DMS153 treated with DMSO at 0.1 percent for 48 hours (cell line): ENCODE results near the gene TF.
"Not testable (repeated sequence)": the region's sequence is repeated elsewhere in the genome, so short reads cannot be mapped to it uniquely, and the experiment has no call there.

Experiments
- DNase-seq: peaks from one replicate; lab custom pipeline; 2025; ENCODE audit not compliant: unreplicated experiment; lab: John Stamatoyannopoulos, UW

TF gene

DNA sequence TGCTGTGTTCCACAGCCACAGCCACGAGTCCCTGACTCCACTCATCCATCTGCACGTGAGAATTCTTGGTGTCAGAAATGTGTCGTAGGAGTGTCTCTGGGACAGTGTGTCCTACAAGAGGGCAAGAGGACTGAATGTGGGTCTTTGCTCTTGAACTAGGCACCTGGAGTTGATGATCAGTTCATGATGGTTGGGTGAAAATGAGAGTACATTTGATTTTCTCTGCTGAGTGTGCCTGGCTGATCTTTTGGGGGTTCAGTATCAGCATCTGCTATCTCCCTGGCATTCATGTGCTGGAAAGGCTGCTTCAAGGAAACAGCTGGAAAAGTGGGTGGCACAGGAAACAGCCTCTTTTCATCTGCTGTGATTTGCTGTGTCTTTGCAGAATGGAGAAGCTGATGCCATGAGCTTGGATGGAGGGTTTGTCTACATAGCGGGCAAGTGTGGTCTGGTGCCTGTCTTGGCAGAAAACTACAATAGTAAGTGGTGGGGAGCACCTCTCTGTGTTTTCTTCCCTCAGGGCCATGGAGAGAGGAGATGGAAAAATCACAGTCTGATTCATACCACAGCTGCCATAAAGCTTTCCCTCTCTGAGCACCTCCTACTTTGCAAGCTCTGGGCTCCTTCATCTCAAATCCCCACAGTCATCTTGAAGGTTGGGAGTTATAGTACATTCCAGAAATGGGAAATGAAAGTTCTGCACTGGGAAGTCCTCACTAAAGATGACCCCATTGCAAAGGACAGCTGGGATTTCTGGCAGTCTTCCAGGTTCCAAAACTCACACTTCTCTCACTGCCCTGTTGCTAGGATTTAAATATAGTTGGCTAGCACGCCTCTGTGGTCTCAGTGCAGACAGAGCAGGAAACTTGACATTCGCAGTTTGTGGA, 17.8 kb downstream of the TF start:
- DNase-seq, result no peak

DNA sequence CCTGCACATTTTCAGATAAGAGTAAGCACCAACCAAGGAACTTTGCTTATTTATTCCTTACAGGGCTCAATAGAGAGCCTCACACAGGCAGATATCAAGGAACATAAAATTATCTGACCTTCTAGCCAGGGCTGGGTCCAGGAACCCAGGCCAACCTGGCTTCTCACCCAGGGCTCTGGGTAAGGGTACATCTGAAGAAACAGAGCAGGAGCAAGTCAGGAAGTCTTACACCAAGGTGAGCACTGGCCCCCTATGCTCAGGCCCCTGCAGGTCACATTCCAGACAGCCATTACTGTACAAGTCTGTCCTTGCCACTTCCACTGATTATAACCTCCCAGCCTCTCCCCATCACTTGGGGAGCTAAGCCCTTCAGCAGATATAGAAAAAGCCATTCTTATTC, 19.1 kb downstream of the TF start:
- DNase-seq, result no peak

DNA sequence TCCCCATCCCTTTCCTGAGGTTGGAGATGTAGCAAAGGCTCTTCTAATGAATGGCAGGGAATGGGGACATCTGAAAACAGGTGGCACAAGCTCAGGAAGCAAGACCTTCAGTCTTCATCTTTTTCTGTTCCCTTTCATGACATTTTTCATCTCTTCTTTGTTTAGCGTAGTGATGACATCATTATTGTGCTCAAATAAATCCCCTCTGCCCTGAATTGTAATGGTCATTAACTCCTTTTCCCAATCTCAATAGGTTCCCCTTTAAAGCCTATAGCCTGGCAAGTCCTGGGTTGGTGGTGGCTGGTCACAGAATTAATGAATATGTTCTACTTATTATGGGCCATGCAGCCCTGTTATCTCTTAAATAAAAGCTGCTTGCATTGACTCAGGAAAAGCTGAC, 21.4 kb downstream of the TF start:
- DNase-seq, result no peak

DNA sequence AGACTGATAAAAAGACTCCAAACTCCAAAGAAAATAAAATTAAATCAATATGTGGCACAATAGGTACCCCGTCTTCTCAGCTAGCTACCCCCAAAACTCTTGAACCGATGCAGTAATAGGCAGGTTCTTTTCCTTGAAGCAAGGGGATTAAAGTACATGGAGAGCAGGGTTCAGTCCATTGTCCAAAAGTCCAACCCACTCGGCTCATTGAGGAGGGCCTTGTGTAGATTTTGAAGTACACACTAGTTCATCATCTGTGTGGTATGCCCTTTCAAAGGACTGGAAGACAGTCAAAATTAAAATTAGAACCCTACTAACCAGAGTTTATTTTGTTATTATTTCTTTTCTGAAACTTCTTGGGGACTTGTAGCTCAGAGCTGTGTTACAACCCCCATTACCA, 23.3 kb downstream of the TF start:
- DNase-seq, result no peak

DNA sequence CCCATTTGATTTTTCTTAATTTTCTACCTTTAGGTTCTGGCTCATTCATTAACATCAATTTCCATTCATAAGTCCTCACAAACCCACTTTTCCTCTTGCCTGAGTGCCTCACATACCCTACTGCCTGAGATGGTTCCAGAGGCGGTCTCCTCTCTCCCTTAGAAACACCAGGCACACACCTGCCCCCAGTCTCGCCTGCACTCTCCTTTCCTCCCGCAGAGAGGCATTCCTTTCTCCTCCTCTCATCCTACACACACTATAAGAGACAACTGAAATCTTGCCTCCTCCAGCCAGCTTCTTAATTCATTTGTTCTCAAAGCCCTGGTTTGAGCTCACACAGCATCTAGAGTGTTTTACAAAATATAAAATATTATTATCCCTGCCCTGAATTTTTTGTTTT, 27.5 kb downstream of the TF start:
- DNase-seq, result no peak

DNA sequence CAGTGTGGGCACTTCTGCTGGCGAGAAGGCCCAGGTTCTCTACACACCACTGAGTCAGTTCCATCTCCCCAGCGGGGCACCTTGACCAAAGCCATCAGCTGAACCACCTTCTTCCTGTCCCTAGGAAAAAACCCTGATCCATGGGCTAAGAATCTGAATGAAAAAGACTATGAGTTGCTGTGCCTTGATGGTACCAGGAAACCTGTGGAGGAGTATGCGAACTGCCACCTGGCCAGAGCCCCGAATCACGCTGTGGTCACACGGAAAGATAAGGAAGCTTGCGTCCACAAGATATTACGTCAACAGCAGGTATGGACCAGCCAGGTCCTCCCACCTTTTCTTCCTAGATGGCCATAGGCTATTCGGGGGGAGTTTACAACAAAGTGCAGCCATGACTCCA, 29.1 kb downstream of the TF start:
- no peak for DNase-seq

DNA sequence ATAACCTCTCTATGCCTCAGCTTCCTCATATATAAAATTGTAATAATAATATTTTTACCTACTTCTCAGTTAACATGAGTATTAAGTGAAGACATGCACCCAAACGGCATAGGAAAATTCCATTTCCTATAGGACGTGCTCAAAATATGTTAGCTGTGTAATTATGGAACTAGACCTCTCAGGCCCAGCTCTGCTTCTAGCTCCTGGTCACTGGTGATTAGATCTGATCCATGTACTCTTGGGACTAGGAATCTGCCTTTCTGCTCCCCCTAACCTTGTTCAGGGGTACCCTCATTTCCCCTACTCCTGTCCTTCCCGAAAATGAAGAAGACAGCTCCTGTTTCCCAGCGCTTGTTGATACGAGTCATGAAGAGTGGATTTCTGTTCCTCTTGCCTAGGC, 29.6 kb downstream of the TF start:
- no peak for DNase-seq

DNA sequence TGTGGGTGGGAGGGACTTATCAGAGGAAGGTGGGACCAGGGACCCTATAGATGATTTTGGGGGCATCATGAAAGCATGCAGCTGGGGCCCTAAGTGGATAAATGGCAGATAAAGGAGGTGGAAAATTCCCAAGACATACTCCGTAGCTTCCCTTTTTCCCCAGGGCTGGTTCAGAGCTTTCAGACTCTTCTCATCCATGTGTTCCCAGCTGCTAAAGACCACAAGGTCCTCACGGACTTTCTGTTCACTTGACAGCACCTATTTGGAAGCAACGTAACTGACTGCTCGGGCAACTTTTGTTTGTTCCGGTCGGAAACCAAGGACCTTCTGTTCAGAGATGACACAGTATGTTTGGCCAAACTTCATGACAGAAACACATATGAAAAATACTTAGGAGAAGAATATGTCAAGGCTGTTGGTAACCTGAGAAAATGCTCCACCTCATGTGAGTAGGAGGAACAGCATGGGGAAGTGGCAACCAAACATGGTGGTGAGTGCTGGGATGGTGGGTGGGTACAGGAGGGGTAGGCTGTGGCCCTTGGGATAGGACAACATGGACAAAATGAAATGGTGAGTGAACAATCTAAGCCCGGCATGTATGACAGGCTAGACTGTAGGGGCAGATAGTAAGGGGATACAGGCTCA, 30.7 kb downstream of the TF start:
- DNase-seq, result no peak

DNA sequence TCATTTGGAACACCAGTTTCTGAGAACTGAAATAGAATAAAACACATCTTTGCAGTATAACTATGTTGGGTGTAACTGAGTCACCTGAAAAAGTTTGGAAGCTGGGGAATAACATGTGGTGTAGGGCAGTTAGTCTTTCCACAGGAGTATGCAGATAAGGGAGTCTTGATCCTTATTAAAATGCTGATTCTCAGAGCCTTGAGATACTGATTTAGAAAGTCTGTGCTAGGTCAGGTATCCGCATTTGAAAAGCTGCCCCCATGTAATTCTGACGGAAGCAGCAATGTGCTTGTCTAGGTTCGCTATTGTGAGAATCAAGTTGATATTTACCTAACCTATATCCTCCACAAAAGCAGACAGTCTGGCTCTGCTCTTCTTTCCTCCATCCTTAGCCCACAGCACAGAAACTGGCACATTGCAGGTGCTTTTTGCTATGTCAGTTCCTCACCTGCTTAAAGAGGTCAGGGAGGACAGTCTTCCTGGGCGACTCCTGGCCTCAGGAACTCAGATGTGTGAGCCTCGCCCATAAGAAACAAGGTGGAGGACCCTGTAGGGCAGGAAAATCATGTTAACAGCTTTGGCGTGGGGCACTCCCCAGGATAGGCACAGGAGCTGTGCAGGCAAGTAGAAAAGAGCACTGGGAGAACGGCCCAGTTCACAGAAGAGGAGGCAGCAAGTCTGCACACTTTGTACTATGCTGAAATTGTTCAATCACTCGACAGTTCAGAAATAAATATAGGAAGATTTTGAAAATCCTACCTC, 31.8 kb downstream of the TF start:
- no peak for DNase-seq

DNA sequence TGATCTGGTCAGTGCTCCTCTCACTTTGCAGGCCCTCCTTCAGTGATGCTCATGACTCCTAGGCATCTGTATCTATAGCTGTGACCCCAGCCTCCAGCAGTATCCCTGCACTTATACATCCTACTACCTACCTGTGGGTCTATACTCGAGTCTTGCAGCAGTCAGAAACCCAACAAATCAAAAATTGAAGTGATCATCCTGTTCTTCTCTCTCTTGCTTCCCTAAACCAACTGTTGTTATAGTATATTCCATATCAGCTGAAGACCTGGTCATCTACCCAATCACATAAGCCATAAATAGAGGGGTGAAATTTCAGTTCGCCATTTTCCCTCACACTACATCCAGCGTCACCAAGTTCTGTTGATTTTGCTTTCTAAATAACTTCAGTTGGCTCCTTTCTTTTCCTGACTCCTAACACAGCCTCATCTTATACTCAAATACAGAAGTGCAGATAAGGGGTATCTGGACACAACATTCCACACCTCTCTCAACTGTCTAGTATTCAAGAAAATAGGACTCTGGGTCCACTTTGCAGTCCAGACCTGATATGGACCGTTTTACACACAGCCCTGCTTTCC, 33.5 kb downstream of the TF start:
- DNase-seq, result no peak

DNA sequence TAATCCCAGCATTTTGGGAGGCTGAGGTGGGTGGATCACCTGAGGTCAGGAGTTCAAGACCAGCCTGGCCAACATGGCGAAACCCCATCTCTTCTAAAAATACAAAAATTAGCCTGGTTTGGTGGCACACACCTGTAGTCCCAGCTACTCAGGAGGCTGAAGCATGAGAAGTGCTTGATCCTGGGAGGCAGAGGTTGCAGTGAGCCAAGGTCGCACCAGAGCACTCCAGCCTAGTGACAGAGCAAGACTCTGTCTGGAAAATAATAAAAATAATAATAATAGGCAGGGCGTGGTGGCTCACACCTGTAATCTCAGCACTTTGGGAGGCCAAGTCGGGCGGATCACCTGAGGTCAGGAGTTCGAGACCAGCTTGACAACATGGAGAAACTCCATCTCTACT, 34.6 kb downstream of the TF start:
- not testable (repeated sequence) for DNase-seq

DNA sequence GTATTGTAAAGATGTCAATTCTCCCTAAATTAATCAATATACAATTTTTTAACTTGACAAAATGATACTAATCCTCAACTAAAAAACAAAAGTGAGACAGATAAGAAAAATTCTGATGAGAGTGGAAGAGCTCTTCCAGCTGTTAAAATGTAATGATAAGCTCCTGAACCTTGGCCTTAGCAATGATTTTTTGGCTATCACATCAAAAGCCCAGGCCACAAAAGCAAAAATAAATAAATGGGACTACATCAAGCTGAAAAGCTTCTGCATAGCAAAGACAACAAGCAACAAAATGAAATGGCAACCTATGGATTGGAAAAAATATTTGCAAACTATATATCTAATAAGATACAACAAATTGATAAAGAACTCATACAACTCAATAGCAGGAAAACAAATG, 35.4 kb downstream of the TF start:
- DNase-seq, result no peak

DNA sequence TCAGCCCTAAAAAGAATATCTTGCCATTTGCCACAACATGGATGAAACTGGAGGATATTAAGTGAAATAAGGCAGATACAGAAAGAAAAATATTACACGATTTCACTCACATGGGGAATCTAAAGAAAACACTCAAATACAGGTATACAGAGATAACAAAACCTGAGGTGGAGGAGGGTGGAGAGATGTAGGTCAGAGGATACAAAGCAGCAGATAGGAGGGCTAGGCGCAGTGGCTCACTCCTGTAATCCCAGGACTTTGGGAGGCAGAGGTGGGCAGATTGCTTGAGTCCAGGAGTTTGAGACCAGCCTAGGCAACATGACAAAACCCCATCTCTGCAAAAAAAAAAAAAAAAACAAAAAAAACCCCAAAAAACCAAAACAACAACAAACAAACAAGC, 36.3 kb downstream of the TF start:
- no peak for DNase-seq

DNA sequence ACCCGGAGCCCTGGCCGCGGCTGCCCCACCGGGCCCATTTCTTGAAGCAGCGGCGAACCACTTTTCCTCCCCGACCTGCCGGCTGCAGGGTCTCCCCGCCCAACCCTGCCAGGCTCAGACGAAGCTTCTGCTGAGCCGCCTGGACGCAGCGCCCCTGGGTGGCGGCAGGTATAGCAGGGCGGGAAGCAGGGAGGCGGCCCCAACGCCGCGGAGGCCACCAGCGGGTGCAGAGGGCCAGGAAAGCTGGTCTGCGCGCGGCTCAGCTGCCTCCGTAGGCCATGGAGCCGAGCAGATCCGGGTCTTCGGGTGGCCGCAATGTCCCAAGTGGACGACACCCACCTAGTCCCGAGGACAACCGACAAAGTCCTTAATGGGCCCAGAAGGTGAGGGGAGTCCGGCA, 37.6 kb downstream of the TF start:
- no peak for DNase-seq

DNA sequence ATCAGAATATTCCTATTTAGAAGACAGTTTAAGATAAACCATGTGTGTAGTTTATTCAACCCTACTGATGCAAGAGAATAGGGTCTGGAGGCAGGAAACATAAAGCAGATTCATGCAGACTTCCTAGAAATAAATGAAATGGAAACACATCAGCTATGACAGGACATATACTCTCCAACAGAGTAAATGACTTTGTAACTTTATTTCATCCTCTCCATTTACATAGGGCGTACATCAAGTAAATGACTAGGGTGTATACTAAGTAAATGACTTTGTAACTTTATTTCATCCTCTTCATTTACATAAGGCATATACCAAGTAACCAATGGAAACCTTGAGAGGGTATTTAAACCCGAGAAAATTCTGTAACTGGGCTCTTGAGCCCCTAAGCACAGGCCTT, 41.8 kb downstream of the TF start:
- no peak for DNase-seq

DNA sequence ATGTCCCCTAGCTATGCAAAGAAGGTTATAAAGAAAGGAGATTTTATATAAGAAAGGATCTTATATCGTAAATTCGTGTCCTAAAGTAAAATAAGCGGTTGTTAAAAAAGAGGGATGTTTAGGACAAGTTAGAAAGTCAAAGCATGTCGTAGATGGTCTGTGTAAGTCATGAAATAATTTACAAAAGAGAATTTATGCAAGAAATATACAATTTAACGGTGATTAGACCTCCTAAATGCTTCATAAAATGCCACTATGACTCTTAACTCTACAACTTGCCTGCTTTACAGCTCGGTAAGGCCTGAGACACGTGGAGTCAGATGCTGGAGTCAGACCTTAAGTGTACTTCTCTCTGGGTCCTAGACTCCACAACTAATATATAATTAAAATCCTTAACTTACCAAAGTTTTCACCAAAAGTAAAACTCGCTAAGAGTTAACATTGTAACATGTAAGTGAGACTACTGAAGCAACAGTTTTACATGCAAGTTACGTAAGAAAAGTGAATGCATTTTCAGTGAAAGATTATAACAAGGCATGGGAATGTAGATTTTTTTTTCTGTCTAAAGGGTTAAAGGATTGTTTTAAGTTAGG, 46.1 kb downstream of the TF start:
- DNase-seq, result no peak

DNA sequence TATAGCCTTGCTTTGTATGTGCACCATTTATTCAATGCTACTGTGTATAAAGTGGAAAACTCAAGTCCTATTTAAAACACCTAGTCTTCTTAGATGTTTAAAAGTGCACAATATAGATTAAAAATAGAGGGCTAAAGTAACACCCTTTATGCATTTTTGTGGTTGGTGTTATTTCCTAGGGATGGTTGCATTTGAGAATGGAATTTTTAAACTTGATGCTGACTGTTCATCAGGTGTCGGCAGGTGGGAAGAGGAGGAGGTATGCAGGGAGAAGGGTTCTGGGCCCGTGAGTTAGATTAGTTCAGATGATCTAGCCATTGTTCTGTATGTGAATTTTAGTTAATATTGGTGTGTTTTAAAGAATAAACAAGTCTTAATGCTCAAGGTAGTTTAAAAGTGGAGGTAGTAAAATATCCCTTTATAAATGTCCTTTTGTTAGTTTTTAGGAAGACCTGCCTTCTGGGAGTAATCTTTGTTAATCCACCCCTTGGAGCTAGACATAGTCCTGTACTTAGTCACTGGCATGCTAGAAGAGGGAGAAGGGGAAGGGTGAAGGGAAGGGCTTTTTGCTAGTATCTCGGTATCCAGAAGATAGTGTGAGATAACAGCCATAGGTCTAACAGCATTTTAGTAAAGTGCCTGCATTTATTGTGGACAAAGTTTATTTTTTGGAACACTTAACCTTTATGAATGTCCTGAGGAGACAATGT, 51.4 kb downstream of the TF start:
- DNase-seq, result no peak

DNA sequence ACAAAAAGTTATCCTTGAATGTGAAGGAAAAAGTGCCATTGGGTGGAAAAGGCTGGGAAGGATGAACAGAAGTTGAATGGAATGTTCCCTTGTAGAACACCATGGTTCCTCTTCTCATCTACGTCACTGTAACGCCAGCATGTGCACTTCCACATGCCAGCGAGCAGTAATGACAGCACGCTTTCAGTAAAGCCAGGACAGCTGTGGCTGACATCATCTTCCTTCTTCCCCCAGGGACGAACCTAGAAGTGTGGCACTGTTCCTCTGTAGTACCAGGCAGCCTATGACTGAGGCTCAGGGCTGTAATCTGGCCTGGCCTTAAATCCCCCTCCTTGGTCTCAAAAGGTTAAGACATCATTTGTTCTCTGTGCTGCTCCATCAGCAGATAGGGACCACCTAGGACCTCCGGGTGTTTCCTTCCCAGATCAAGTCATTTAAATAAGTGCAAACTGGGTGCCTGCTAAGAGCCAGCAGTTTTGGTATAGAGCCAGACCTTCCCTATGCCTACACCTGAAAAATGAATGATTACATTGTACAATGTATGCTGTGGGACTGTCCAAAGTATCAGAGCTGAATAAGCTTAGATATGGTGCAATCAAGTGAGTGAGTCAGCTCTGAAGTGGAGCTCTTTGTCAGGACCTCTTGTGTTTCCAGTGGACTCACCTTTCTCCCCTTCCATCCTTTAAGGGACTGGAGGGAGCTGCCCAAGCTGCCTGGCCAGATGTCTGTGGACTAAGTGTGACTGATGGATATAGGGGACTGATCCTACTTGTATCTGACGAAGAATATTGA, 53.8 kb downstream of the TF start:
- no peak for DNase-seq

DNA sequence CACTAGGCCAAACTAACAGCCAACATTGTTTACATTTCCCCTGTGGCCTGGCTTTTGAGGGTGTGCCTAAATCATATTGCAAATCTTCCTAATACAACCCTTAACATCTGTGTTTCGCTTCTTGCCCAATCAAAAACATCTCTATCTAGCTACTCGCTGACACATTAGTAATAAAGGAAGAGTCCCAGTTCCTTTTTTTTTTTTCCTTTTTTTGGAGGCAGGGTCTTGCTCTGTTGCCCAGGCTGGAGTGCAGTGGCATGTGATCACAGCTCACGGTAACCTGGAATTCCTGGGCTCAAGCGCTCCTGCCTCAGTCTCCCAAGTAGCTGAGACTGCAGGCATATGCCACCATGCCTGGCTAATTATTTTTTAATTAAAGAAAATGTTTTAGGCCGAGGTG, 57.3 kb downstream of the TF start:
- DNase-seq, result no peak

DNA sequence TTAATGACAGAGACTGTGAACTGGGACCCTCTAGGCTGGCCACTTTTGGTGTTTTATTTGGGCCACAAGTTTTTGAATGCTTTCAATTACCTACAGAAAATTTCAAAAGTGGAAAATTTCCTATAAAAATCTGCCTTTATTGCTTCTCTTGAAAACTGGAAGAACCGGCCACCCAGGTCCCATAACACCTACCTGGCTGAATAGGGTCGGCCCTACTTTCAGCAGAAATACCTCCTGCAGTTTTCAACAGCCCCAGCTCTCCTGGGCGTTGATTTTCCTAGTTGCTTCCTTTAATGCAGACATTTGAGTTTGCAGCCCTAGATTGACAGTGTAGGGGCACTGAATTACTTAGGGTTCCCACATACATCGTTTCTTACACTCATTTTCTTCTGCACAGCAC, 58.7 kb downstream of the TF start:
- no peak for DNase-seq
